ENCODE results near the gene ADRM1. TPM values are rescaled to one million over a fixed set of nuclear protein-coding genes. Genes with fewer than 3 reads are reported as not detected.

The ADRM1 gene
- total RNA-seq, 4 donors from 2014 or later, result 41.8 to 126 (median 109) TPM

GRCh38 chr20:62329389-62330377 lies 26.9 kb downstream of the ADRM1 start:
- no peaks in the 10 kb centered on the region for H3K36me3 ChIP-seq
- 92% methylated on average over 34 of the region's 37 CpGs; no CpG with 5 or more reads in 1 of the 2 donors for WGBS, 2 donors (ENCODE audit: low coverage in 1 of 2)
- in situ Hi-C loops (cut with MboI; ENCODE audit: low pct_ligation_motif_present in 1 of 4, low pct_unique_long_range_greater_than_20kb in 1 of 4, low sequenced_read_pairs in 3 of 4), result no loop called here
- no peak for DNase-seq
- no peak for TF ChIP-seq POLR2A (IDR thresholded peaks at IDR 0.05)
- TF ChIP-seq POLR2AphosphoS5 (IDR thresholded peaks at IDR 0.05), result no peak
- TF ChIP-seq, protein P1, sequence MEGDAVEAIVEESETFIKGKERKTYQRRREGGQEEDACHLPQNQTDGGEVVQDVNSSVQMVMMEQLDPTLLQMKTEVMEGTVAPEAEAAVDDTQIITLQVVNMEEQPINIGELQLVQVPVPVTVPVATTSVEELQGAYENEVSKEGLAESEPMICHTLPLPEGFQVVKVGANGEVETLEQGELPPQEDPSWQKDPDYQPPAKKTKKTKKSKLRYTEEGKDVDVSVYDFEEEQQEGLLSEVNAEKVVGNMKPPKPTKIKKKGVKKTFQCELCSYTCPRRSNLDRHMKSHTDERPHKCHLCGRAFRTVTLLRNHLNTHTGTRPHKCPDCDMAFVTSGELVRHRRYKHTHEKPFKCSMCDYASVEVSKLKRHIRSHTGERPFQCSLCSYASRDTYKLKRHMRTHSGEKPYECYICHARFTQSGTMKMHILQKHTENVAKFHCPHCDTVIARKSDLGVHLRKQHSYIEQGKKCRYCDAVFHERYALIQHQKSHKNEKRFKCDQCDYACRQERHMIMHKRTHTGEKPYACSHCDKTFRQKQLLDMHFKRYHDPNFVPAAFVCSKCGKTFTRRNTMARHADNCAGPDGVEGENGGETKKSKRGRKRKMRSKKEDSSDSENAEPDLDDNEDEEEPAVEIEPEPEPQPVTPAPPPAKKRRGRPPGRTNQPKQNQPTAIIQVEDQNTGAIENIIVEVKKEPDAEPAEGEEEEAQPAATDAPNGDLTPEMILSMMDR (IDR thresholded peaks at IDR 0.05), result no peak
- no peak for TF ChIP-seq EP300 (IDR thresholded peaks at IDR 0.05; ENCODE audit: low read depth)
- H3K9me3 ChIP-seq, result no peaks in the 10 kb centered on the region
- no peak overlapping the region for H3K4me3 ChIP-seq
- no peaks in the 10 kb centered on the region for H3K27me3 ChIP-seq
- no peaks in the 10 kb centered on the region for H3K4me1 ChIP-seq
- no peak overlapping the region for H3K27ac ChIP-seq
- intact Hi-C loops (cut with DNase I; ENCODE audit: low total_unique reads), result no loop called here

DNA sequence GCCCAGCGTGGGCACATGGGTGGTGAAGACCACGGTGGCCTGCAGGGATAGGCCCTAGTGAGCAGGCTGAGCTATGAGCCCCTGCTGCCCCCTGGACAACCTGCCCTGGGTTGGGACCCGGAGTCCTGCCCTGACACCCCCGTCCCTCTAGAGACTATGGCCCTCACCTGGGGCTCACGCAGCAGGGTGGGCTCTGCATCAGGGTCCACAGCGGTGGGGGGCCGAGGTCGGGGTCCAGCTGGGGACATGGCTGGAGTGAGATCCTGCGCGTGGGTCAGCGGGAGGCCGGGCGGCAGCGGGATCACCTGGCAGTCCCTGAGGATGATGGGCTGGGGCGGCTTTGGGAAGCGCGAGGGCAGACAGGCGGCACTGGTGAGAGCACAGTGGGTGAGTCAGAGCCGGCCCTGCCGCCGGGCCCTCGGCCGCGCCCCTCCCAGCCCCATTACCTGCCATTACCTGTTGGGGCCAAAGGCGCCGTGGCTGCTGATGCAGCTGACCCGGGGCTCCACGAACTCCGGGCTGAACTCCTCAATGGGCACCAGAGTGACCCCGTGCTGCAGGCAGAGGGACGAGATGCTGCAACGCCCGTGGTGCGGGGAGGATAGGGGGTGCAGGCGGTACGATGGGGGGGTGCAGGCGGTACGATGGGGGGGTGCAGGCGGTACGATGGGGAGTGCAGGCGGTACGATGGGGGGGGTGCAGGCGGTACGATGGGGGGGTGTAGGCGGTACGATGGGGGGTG lies 27.9 kb downstream of the ADRM1 start:
- in situ Hi-C loops (cut with MboI; ENCODE audit: low pct_ligation_motif_present in 1 of 4, low pct_unique_long_range_greater_than_20kb in 1 of 4, low sequenced_read_pairs in 3 of 4) (no loop called here), intact Hi-C loops (cut with DNase I; ENCODE audit: low total_unique reads) (no loop called here)
- Histone ChIP-seq H3K4me1 (no peaks in the 10 kb centered on the region), H3K9me3 (no peaks in the 10 kb centered on the region), H3K27ac (no peak overlapping the region), H3K27me3 (no peaks in the 10 kb centered on the region), H3K36me3 (no peaks in the 10 kb centered on the region), H3K4me3 (no peak overlapping the region)
- TF ChIP-seq POLR2A (IDR thresholded peaks at IDR 0.05) (no peak), POLR2AphosphoS5 (IDR thresholded peaks at IDR 0.05) (no peak), EP300 (IDR thresholded peaks at IDR 0.05; ENCODE audit: low read depth) (no peak)
- TF ChIP-seq, protein P1 (IDR thresholded peaks at IDR 0.05), result no peak
- WGBS, 2 donors (ENCODE audit: low coverage in 1 of 2), result 82% methylated on average over 43 of the region's 46 CpGs; no CpG with 5 or more reads in 1 of the 2 donors
- no peak for DNase-seq

DNA sequence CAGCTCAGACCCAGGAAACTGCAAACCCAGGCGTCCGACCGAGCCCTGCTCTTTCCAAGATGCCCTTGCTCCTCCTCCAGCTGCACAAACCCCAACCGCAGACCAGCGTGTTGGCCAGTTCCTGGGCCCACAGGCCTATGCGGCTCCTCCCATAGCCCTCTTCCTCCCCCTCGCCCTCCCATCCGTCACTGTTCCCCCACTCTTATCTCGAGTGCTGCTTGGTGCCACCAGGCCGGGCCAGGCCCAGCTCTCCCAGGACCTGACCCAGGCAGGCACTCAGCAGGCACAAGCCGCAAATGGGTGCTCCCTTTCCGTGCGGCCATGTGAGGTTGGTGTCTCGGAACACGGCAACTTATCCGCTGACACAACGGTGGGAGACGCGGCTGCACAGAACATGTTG lies 28.6 kb downstream of the ADRM1 start:
- Histone ChIP-seq H3K4me1 (no peaks in the 10 kb centered on the region), H3K4me3 (no peak overlapping the region), H3K36me3 (no peaks in the 10 kb centered on the region), H3K27ac (no peak overlapping the region), H3K27me3 (no peaks in the 10 kb centered on the region), H3K9me3 (no peaks in the 10 kb centered on the region)
- TF ChIP-seq POLR2AphosphoS5 (IDR thresholded peaks at IDR 0.05) (no peak), POLR2A (IDR thresholded peaks at IDR 0.05) (no peak), EP300 (IDR thresholded peaks at IDR 0.05; ENCODE audit: low read depth) (no peak)
- TF ChIP-seq, protein P1 (IDR thresholded peaks at IDR 0.05), result no peak
- intact Hi-C loops (cut with DNase I; ENCODE audit: low total_unique reads), result no loop called here
- DNase-seq, result no peak
- 92 to 96% methylated on average over 4 to 19 of the region's 19 CpGs for WGBS, 2 donors (ENCODE audit: low coverage in 1 of 2)
- in situ Hi-C loops (cut with MboI; ENCODE audit: low pct_ligation_motif_present in 1 of 4, low pct_unique_long_range_greater_than_20kb in 1 of 4, low sequenced_read_pairs in 3 of 4), result no loop called here

- 79% methylated on average over 7 of the region's 16 CpGs; no CpG with 5 or more reads in 1 of the 2 donors for WGBS, 2 donors (ENCODE audit: low coverage in 1 of 2)
- no peaks in the 10 kb centered on the region for H3K27me3 ChIP-seq
- intact Hi-C loops (cut with DNase I; ENCODE audit: low total_unique reads), result no loop called here
Observed at GRCh38 chr20:62332421-62332820, 29.6 kb downstream of the ADRM1 start.

More at GRCh38 chr20:62332421-62332820, 29.6 kb downstream of the ADRM1 start:
- Histone ChIP-seq H3K9me3 (no peaks in the 10 kb centered on the region), H3K4me3 (no peak overlapping the region), H3K36me3 (no peaks in the 10 kb centered on the region), H3K27ac (no peak overlapping the region), H3K4me1 (no peaks in the 10 kb centered on the region)
- DNase-seq, result no peak
- TF ChIP-seq EP300 (IDR thresholded peaks at IDR 0.05; ENCODE audit: low read depth), result no peak
- TF ChIP-seq POLR2AphosphoS5 (IDR thresholded peaks at IDR 0.05), result no peak
- TF ChIP-seq POLR2A (IDR thresholded peaks at IDR 0.05), result no peak
- TF ChIP-seq, protein P1 (IDR thresholded peaks at IDR 0.05), result no peak
- in situ Hi-C loops (cut with MboI; ENCODE audit: low pct_ligation_motif_present in 1 of 4, low pct_unique_long_range_greater_than_20kb in 1 of 4, low sequenced_read_pairs in 3 of 4), result no loop called here

All from transverse colon (tissue), 4 donors.